HepG2 (cell line): Measurements from ENCODE around the gene SNX3. TPM values are rescaled to one million over a fixed set of nuclear protein-coding genes. Genes with fewer than 3 reads are reported as not detected.

Experiments
- AGO1 ChIP-seq: fragments of 200-400 bp; formaldehyde crosslinking; IDR thresholded peaks from 2 replicates; pipeline ENCODE4 v1.6.1; 2017; ENCODE audit warnings: mild to moderate bottlenecking, low read depth, low read length, moderate library complexity; ENCODE audit not compliant: poor library complexity, severe bottlenecking
- CBFB ChIP-seq: sonication (generic); formaldehyde crosslinking; IDR thresholded peaks from 2 replicates; pipeline ENCODE4 v1.4.0; 2020; ENCODE audit warnings: missing genetic modification reagents
- EZH2 ChIP-seq: conservative IDR thresholded peaks from 2 replicates; pipeline ENCODE4 v1.6.1; 2012; ENCODE audit warnings: mild to moderate bottlenecking, low read depth, low read length, moderate library complexity
- FOXC1 ChIP-seq: sonication (generic); formaldehyde crosslinking; IDR thresholded peaks from 2 replicates; pipeline ENCODE4 v1.8.0; 2022; ENCODE audit warnings: mild to moderate bottlenecking, missing genetic modification reagents, borderline replicate concordance
- KLF13 ChIP-seq: sonication (generic); formaldehyde crosslinking; IDR thresholded peaks from 2 replicates; pipeline ENCODE4 v1.4.0; 2020; ENCODE audit warnings: mild to moderate bottlenecking, missing genetic modification reagents
- MAF1 ChIP-seq: sonication (generic); formaldehyde crosslinking; IDR thresholded peaks from 2 replicates; pipeline ENCODE4 v1.5.0; 2020; ENCODE audit warnings: missing genetic modification reagents, borderline replicate concordance
- MAZ ChIP-seq, 2 experiments: sonication (generic) in 1 of 2; formaldehyde crosslinking in 1 of 2; IDR thresholded peaks; 2 replicates each; pipeline versions ENCODE4 v1.5.0 to v1.6.1; 2012 to 2020; ENCODE audit warnings: low read depth in 2 of 2, mild to moderate bottlenecking in 2 of 2, borderline replicate concordance in 1 of 2, improper control_type of control experiment in 1 of 2, low read length in 1 of 2, missing genetic modification reagents in 1 of 2, moderate library complexity in 1 of 2
- MIER3 ChIP-seq: IDR thresholded peaks from 2 replicates; pipeline ENCODE4 v1.6.1; 2016; ENCODE audit warnings: missing compliant biosample characterization, borderline replicate concordance
- MYC ChIP-seq: sonication (generic); formaldehyde crosslinking; IDR thresholded peaks from 2 replicates; pipeline ENCODE4 v1.9.0; 2021; ENCODE audit warnings: missing genetic modification reagents, borderline replicate concordance
- PCBP2 ChIP-seq: fragments of 200-400 bp; formaldehyde crosslinking; optimal IDR thresholded peaks from 2 replicates; pipeline ENCODE3; 2018; ENCODE audit warnings: low read length, low read depth; ENCODE audit not compliant: poor library complexity, severe bottlenecking
- RERE ChIP-seq: IDR thresholded peaks from 2 replicates; pipeline ENCODE4 v1.6.1; 2016; ENCODE audit warnings: low read depth, missing genetic modification reagents, missing compliant biosample characterization
- RORA ChIP-seq: sonication (generic); formaldehyde crosslinking; IDR thresholded peaks from 2 replicates; pipeline ENCODE4 v1.5.0; 2020; ENCODE audit warnings: mild to moderate bottlenecking, missing genetic modification reagents, moderate library complexity
- SETDB1 ChIP-seq: sonication (generic); formaldehyde crosslinking; IDR thresholded peaks from 2 replicates; pipeline ENCODE4 v1.5.1; 2020; ENCODE audit warnings: missing genetic modification reagents, mild to moderate bottlenecking, borderline replicate concordance
- SIX4 ChIP-seq: sonication (generic); formaldehyde crosslinking; IDR thresholded peaks from 2 replicates; pipeline ENCODE4 v1.4.0; 2020; ENCODE audit warnings: missing genetic modification reagents
- SOX6 ChIP-seq, 2 experiments: fragments of 450-650 bp in 1 of 2; sonication (generic) in 1 of 2; formaldehyde crosslinking in 1 of 2; IDR thresholded peaks; 2 replicates each; pipeline versions ENCODE4 v1.4.0 to v1.6.1; 2017 to 2020; ENCODE audit warnings: antibody characterized with exemption in 1 of 2, mild to moderate bottlenecking in 1 of 2, missing genetic modification reagents in 1 of 2
- SRSF1 ChIP-seq: fragments of 200-400 bp; formaldehyde crosslinking; optimal IDR thresholded peaks from 2 replicates; pipeline ENCODE3; 2017; ENCODE audit warnings: mild to moderate bottlenecking, low read depth, low read length, moderate library complexity
- ZFP36 ChIP-seq: fragments of 150-350 bp; IDR thresholded peaks from 2 replicates; pipeline ENCODE4 v1.6.1; 2018; ENCODE audit warnings: borderline replicate concordance, low read length, low read depth; ENCODE audit not compliant: partially characterized antibody
- ZNF230 ChIP-seq: sonication (generic); formaldehyde crosslinking; IDR thresholded peaks from 2 replicates; pipeline ENCODE4 v1.4.0; 2020; ENCODE audit warnings: mild to moderate bottlenecking, missing genetic modification reagents
- ZNF337 ChIP-seq: sonication (generic); formaldehyde crosslinking; IDR thresholded peaks from 2 replicates; pipeline ENCODE4 v1.5.1; 2020; ENCODE audit warnings: missing genetic modification reagents, low read depth, mild to moderate bottlenecking, borderline replicate concordance
- ZNF547 ChIP-seq: sonication (generic); formaldehyde crosslinking; IDR thresholded peaks from 2 replicates; pipeline ENCODE4 v1.5.1; 2020; ENCODE audit warnings: mild to moderate bottlenecking, missing genetic modification reagents
- ZNF569 ChIP-seq: sonication (generic); formaldehyde crosslinking; IDR thresholded peaks from 2 replicates; pipeline ENCODE4 v1.5.0; 2020; ENCODE audit warnings: mild to moderate bottlenecking, missing genetic modification reagents, moderate library complexity, borderline replicate concordance
- ZNF639 ChIP-seq: conservative IDR thresholded peaks from 2 replicates; pipeline ENCODE4 v1.6.1; 2018; ENCODE audit warnings: missing genetic modification reagents
- polyA plus RNA-seq, 8 experiments: library from polyadenylated mRNA; depleted of rRNA in 3 of 8; stranded (reverse) in 7 of 8; unstranded in 1 of 8; fragments of >200 nt; fragmentation: Illumina TruSeq in 4 of 8; extraction: Trizol in 4 of 8; gene quantifications; 2 replicates each; pipeline versions ENCODE4 v1.2.1 to v1.2.3, GENCODE V29; 2011 to 2016; ENCODE audit warnings: low read depth in 4 of 8, missing spikeins in 1 of 8, mixed read lengths in 1 of 8; ENCODE audit not compliant: insufficient read depth in 1 of 8
- total RNA-seq, 5 experiments: library from RNA; depleted of rRNA; stranded (reverse); fragments of >200 nt; fragmentation: Illumina TruSeq; extraction: Trizol; gene quantifications; 2 replicates each; pipeline ENCODE4 v1.2.3, GENCODE V29; 2016; ENCODE audit warnings: low read depth in 1 of 5

The SNX3 gene
- total and polyA plus RNA-seq, 2 of the 13 experiments (the other 11 are each of a cell fraction or from before 2014, with no cell fraction given), result 84.9 to 226 TPM

GRCh38 chr6:108260809-108261569 is at the start of gene SNX3 (continued):
- TF ChIP-seq SRSF1 (peak; percentile 27), ZNF547 (CRISPR knock-in tag) (0 out of 2 replicates have a peak, but pooled peaks have one; percentile 22), SOX6 (IDR thresholded peaks at IDR 0.05) (no peak), SOX6 (CRISPR knock-in tag; IDR thresholded peaks at IDR 0.05) (peak; percentile 63), ZNF337 (CRISPR knock-in tag) (no peak), MAF1 (CRISPR knock-in tag) (peak; percentile 24; the same call in 1 of the 2 replicates), ZNF569 (CRISPR knock-in tag) (no peak), PCBP2 (no peak), ZFP36 (no peak), ZNF230 (CRISPR knock-in tag) (no peak; the same call in 1 of the 2 replicates), RORA (CRISPR knock-in tag) (no peak), SIX4 (CRISPR knock-in tag) (no peak), MAZ (IDR thresholded peaks at IDR 0.05; ENCODE audit: borderline replicate concordance, low read depth, low read length) (no peak), MAZ (CRISPR knock-in tag; IDR thresholded peaks at IDR 0.05; ENCODE audit: low read depth) (peak; percentile 82), RERE (no peak), MYC (peak; percentile 77; the same call in 1 of the 2 replicates), KLF13 (CRISPR knock-in tag) (no peak), SETDB1 (CRISPR knock-in tag) (no peak), FOXC1 (CRISPR knock-in tag) (peak; percentile 80; the same call in 1 of the 2 replicates), MIER3 (CRISPR knock-in tag) (peak; percentile 35; the same call in 1 of the 2 replicates), CBFB (CRISPR knock-in tag) (peak; percentile 55; the same call in 1 of the 2 replicates), ZNF639 (peak; percentile 89), EZH2 (no peak), AGO1 (no peak)
